ENCODE data around the gene KXD1.

The KXD1 gene, protein sequence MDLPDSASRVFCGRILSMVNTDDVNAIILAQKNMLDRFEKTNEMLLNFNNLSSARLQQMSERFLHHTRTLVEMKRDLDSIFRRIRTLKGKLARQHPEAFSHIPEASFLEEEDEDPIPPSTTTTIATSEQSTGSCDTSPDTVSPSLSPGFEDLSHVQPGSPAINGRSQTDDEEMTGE

DNA sequence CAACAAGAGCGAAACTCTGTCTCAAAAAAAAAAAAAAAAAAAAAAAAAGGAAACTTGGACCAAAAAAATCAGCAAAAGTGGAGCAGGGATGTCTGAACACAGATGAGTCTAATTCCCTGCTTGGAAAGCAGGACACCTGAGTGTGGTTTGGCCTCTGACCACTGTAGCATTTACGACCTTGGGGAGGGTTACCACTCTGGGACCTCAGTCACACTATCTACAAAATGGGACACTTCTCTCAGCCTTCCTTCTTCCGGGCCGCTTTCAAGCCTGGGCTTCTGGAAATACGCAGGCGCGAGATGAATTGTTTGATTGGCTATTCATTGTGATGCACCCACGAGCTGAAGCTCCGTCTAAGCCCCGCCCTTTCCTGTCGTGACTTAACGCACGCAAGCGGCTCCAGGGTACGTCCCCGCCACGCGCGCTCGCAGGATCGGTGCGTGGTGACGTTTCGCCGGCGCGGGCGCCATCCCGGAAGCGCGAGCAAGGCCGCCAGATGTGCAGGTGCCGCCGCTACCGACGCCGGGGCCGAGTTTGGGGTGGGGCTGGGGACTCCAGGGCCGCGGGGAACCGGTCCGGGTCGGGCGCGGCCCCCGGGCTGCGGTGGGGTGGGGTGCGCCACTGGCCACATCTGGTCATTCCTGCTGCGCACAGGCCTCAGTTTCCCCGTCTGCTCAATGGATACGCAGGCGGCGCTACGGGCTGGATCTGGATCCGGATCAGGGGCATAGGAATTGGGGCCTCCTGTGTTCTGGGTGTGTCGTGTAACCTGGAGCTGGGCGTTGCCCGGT is at the start of gene KXD1:
TSS of gene KXD1 (plus strand) at position 460 of the 791 bp plus-strand sequence. CDS start 4,187 bp downstream, outside the sequence.
- H3K4me3 ChIP-seq (ENCODE audit: low read length) = peak within 1 kb of the TSS; percentile 92
- no peak for TF ChIP-seq ZNF274 (IDR thresholded peaks at IDR 0.05; ENCODE audit: low read depth, low read length)

DNA sequence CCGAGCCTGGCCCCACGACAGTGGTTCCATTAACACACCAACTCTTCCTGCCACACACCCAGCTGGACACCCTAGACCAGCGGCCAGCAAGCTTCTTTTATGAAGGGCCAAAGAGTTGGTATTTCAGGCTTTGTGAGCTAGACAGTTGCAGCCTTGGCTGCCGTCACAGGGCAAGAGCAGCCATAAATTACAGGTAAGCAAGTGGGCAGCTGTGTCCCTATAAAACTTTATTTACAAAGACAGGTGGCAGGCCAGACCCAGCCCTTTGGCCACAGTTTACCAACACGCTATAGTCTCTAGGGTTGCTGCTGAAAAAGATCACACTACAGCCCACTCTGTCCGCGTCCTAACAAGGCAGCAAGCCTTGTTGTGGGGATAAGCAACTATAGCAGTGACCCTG is 49.1 kb upstream of the KXD1 start:
- H3K4me3 ChIP-seq (ENCODE audit: low read length) = no peak overlapping the region
- TF ChIP-seq ZNF274 (IDR thresholded peaks at IDR 0.05; ENCODE audit: low read depth, low read length) = no peak

DNA sequence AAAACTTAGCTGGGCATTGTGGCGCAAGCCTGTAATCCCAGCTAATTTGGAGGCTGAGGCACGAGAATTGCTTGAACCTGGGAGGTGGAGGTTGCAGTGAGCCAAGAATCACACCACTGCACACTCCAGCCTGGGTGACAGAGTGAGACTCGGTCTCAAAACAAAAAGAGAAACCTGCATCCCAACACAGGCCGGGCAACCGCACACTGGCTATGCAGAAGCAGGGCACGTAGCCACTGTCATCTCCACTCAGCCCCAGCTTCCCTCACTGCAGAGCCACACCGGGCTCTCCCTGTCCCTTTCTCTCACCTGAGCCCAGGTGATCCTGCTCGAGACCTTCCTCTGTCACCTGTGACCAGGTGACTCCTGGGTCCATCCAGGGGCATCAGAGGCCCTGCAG is 47.5 kb upstream of the KXD1 start:
- no peak for TF ChIP-seq ZNF274 (IDR thresholded peaks at IDR 0.05; ENCODE audit: low read depth, low read length)
- no peak overlapping the region for H3K4me3 ChIP-seq (ENCODE audit: low read length)

DNA sequence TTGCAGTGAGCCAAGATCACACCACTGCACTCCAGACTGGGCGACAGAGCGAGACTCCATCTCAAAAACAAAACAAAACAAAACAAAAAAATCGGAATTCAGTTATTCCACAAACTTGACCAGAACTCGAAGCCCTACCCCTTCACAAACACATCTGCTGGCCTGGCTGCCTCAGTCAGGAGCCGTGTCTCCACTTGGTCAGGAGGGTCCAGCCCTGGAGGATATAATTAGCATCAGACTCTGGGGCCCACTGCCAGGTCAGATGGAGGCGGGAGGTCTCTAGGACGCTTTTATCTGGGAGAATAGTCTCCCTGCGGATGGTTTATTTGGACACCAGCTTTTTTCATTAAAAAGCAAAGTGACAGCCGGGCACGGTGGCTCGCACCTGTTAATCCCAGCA is 43.8 kb upstream of the KXD1 start:
- no peak overlapping the region for H3K4me3 ChIP-seq (ENCODE audit: low read length)
- no peak for TF ChIP-seq ZNF274 (IDR thresholded peaks at IDR 0.05; ENCODE audit: low read depth, low read length)

GRCh38 chr19:18514800-18515682 is 42.6 kb upstream of the KXD1 start:
- TF ChIP-seq ZNF274 (IDR thresholded peaks at IDR 0.05; ENCODE audit: low read depth, low read length) = no peak

DNA sequence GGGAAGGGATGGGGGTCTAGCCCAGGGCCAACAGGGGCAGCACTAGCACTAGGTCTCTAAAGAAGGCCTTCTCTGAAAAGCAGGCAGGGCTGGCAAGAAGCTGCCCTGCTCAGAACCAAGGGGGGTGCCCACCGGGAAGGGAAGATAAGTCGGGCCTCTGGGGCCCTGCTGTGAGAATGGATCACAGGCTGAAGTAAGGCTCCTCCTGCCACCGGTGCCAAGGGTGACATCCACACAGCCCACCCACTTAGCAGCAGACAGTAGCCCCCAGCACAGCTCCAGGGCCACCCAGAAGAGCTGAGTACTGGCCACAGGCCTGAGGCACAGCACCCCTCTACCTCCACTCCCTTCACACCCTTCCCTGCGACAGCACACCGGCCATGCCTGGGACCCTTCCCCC is 41.7 kb upstream of the KXD1 start:
- H3K4me3 ChIP-seq (ENCODE audit: low read length) = no peak overlapping the region
- no peak for TF ChIP-seq ZNF274 (IDR thresholded peaks at IDR 0.05; ENCODE audit: low read depth, low read length)

More at GRCh38 chr19:18514800-18515682, 42.6 kb upstream of the KXD1 start:
- H3K4me3 ChIP-seq (ENCODE audit: low read length) = no peak overlapping the region

- no peak overlapping the region for H3K4me3 ChIP-seq (ENCODE audit: low read length)
- no peak for TF ChIP-seq ZNF274 (IDR thresholded peaks at IDR 0.05; ENCODE audit: low read depth, low read length)
Observed at GRCh38 chr19:18517606-18518005, 40.1 kb upstream of the KXD1 start.

DNA sequence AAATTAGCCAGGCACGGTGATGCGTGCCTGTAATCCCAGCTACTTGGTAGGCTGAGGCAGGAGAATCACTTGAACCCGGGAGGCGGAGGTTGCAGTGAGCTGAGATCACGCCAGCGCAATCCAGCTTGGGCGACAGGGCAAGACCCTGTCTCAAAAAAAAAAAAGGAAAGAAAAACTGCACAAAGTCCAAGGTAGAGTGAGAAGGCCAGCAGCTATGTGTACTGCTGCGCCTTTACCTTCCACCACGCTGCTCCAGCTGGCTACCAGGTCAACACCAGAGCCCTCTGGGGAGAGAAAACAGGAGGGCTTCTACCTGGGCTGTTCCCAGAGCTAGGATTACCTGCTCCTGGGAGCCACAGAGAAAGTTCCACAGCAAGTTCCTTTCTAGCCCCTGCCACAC is 39.0 kb upstream of the KXD1 start:
- no peak for TF ChIP-seq ZNF274 (IDR thresholded peaks at IDR 0.05; ENCODE audit: low read depth, low read length)
- H3K4me3 ChIP-seq (ENCODE audit: low read length) = no peak overlapping the region

DNA sequence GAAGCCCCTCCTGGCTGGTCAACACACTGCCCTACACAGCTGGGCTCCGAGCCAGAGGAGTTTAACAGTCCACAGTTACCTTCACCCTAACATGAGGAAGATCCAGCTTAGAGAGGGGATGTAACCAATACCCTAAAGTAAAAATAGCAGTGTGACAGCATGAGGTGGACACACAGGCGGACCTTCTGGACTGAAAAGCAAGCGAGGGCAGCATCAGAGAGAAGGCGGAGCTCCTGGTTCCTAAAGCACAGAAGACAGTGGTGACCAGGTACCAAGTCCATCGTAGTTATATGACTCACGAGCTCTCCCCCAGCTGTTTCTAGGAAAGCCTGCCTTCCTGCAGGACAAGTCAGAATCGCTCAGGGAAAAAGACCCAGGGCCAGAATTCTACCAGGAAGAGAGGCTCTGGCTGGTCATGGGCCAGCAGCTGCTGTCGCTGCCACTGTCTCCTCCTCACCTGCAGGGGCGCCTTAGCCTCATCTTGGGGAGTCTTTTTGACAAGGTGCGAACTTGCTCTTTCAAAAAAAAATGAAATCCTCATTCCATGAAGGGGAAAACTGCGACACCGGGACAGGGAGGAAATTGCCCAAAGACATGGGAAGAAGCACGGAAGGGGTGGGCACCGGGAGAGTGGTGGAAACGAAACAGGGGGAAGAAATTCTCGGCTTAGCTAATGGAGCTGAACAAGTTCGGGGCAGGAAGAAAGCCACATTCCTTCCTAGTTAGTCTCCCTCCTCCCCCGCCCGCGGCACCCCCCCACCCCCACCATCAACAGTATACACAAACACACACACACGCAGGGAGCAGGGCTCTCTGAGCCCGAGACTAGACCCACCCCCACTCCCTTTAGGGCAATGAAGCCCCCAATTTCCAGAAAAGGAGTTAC is 37.5 kb upstream of the KXD1 start:
- TF ChIP-seq ZNF274 (IDR thresholded peaks at IDR 0.05; ENCODE audit: low read depth, low read length) = no peak
- H3K4me3 ChIP-seq (ENCODE audit: low read length) = peak overlapping the region; percentile 93

GRCh38 chr19:18520848-18521691 is 36.6 kb upstream of the KXD1 start:
- no peak for TF ChIP-seq ZNF274 (IDR thresholded peaks at IDR 0.05; ENCODE audit: low read depth, low read length)
- peak overlapping the region; percentile 93 for H3K4me3 ChIP-seq (ENCODE audit: low read length)

GRCh38 chr19:18521692-18522123 is 36.0 kb upstream of the KXD1 start, which contains the start of gene ELL:
Gene ELL, minus strand, starts transcription at chr19:18522070. Its CDS starts 15 bp downstream, at chr19:18522055.
- peak within 1 kb of the TSS; percentile 93 for H3K4me3 ChIP-seq (ENCODE audit: low read length)
- TF ChIP-seq ZNF274 (IDR thresholded peaks at IDR 0.05; ENCODE audit: low read depth, low read length) = no peak

- peak overlapping the region; percentile 16; the same call in 1 of the 2 replicates for H3K4me3 ChIP-seq (ENCODE audit: low read length)
- no peak for TF ChIP-seq ZNF274 (IDR thresholded peaks at IDR 0.05; ENCODE audit: low read depth, low read length)
Observed at GRCh38 chr19:18522124-18522861, 35.4 kb upstream of the KXD1 start.

GRCh38 chr19:18522862-18523440 is 34.7 kb upstream of the KXD1 start:
- peak overlapping the region; percentile 16; the same call in 1 of the 2 replicates for H3K4me3 ChIP-seq (ENCODE audit: low read length)

All from GM08714 (cell line).